HT-29 (cell line): ENCODE results near the gene NME3. TPM values are rescaled to one million over a fixed set of nuclear protein-coding genes. Genes with fewer than 3 reads are reported as not detected.
A peak's percentile ranks its signal among the peaks of the same experiment; 100 is the strongest.
"Not testable (repeated sequence)": the region's sequence is repeated elsewhere in the genome, so short reads cannot be mapped to it uniquely, and the experiment has no call there.

Experiments
- DNase-seq: peaks from one replicate; pipeline ENCODE4 v3.0.0-alpha.2; 2015; ENCODE audit warnings: low spot score
- total RNA-seq: library from RNA; depleted of rRNA; stranded (reverse); fragments of >200 nt; shearing (Covaris generic); gene quantifications from 2 replicates; pipeline ENCODE4 v1.2.3, GENCODE V29; 2014; rRNA removed

NME3 gene
- total RNA-seq = 186 and 224 TPM in 2 replicates

DNA sequence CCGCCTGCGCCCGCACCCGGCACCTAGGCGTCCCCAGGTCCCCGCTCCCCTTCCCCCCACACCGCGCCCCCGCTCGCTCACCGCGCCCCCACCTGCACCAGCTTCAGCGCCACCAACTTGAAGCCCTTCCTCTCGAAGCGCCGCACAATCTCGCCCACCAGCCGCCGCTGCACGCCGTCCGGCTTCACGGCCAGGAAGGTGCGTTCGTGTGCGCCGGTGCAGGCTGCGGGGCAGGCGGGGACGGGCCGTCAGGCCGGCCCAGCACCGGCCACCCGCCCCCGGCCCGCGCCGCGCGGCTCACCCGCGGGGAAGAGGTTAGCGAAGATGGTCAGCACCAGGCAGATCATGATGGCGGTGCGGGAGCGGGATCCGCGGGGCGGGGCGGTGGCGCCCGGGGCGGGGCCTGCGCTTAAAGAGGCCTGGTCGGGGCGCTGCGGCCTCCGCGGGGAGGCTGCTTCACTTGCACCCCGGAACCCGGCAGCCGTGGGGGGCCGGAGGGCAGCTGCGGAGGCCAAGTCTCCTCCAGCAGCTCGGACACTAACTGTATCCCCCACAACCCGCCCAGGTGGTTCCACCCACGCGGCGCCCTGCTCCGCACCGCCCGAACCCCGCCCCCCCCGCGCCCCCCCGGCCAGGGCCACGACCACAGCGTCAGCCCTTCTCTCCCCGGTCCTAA is at the start of gene NME3:
TSS of gene NME3 (minus strand) at position 356 of the 676 bp plus-strand sequence. CDS start at position 347, 9 bp downstream.
- DNase-seq = peak; percentile 69

DNA sequence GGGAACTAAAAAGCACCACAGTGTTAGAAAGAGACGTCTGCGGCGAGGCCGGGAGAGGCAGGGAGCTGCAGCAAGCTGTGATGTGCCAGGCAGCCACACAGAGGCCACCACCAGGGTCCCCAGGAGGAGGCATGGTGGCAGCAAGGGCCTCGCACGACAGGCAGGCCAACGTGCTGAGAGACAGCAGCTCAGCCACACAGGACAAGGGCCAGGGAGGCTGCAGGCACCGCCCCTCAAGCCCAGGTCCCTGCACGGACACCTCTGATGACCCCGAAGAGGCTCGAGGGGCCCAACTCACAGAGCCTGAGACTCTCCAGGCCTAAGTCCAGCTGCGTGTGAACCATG is 49.6 kb upstream of the NME3 start:
- DNase-seq = no peak

- no peak for DNase-seq
Measured at GRCh38 chr16:1820096-1820945, 49.0 kb upstream of the NME3 start.

- no peak for DNase-seq
Measured at GRCh38 chr16:1819611-1820010, 48.3 kb upstream of the NME3 start.

- no peak for DNase-seq
Measured at GRCh38 chr16:1818873-1819525, 47.7 kb upstream of the NME3 start.

DNA sequence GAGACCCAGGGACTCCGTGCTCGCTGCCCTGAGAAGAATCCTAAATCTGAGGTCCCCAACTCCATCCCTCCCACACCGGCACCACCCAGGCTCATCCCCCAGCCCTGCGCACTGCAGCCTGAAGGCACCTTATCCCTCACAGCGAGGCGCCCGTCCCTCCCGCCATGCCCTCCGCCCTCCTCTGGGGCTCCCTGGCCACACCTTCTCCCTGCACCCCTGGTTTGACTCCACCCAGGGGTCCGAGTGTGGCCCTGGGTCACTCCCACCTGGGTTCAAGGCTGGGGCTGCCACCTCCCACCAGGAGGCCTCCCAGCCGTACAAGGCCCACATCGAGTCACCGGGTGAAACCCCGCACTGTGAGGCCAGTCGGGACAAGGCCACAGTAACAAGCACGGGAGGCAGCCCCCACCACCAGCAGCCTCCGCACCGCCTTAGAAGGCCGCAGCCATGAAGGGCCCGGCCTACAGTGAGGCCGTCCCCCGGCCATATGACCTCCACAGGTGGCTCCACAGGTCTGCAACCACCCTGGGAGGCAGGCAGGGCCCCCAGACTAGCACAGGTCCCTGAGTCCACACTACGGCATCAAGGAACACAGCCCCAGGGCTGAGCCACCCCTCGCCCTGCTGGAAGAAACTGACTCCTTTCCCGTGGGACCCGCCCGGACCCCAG is 47.0 kb upstream of the NME3 start:
- DNase-seq = no peak

- DNase-seq = no peak
Measured at GRCh38 chr16:1817716-1818115, 46.4 kb upstream of the NME3 start.

DNA sequence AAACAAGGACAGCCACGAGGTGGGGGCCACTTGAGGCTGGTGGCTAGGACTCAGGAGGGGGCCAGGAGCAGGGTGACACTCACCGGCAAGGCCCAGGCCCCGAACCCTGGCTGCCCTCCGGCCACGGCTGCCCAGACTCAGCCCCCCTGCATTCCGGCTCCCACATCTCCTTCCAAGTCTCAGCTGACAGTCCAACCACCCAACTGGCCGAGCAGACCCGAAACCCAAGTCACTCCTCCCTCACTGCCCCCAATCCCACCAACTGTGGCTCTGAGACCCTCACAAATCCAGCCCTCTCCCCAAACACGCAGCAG is 45.9 kb upstream of the NME3 start:
- DNase-seq = no peak

DNA sequence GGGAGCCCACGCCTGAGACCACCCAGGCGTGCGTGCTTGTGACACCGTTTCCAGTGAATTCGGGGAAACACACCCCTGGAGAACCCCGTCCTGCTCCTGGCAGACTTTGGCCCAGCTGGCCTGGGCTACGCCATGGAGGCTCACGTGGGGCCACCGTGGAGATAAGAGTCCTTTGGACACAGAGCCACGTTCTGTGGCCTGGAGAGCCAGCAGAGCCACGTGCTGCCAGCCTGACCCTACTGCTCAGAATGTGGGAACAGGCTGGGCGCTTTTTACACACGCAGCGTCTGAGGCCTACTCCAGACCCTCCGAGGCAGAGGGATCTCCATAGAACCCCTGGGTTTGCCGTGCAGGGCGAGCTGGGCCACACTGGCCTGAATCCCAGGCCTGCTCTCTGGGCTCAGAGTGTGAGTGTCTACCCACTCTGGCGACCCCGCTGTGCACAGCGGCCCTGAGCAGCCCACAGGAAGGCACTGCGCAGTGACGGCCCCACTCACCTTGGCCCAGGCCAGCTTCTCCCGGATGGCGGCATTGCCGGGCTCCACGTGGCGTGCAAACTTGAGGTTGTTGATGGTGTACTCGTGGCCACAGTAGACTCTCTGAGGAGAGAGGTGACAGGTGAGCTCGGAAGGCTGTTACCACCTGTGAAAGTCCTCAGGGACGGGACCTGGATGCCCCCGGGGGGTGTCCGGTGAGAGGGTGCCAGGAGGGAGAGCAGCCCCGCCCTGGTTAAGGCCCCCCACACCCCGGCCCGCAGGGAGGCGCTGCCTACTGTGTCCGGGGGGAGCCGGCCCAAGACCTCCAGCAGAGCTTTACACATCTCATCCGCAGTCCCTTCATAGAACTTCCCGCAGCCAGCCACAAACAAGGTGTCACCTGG is 45.3 kb upstream of the NME3 start:
- DNase-seq = no peak

DNA sequence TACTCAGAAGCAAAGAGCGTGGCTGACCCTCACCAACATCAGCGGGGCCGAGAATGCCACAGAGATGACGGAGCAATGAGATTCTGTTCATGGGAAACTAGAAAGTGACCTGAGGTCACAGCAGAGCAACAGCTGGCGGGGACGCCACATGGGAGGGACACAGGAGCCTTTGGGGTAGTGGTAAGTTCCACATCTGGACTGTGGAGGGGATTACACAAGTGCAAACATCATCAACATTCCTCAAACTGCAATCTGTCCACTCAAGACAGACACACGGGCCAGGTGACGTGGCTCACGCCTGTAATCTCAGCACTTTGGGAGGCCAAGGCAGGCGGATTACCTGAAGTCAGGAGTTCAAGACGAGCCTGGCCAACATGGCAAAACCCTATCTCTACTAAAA is 44.1 kb upstream of the NME3 start:
- DNase-seq = no peak

DNA sequence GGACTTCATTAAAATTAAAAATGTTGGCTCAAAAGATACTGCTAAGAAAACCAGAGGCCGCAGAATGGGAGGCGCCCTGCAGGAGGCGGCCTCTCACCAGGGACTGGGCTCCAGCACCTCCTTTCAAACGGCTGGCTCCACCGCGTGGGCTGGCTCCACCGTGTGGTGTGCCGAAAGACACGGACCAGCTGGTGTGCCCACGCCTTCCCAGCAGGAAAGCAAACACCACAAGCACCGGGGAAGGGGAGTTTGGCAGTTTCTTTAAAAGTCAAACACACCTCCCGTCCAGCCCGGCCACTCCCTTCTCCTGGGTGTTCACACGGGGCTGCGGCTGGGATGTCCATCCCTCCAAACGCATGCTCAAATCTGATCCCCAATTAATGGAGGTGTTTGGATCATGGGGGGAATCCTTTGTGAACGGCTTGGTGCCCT is 41.4 kb upstream of the NME3 start:
- peak; percentile 75 for DNase-seq

DNA sequence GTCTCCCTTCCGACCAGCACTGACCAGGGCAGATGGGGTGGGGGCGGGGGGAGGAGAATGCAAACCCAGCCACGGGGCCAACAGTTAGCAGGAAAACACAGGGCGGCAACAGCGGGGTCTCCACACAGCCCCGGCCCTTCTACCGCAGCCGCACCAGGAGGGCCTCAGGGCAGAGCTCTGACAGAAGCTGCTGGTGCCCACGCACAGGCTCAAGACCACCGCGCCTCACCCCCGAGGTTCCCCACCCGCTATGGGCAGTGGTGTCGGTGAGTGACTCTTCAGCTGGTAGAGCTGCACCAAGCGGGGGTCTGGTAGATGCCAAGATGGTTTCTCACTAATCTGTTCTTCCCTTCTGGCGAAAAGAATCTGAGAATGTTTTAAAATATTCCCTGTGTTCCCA is 39.2 kb upstream of the NME3 start:
- no peak for DNase-seq

DNA sequence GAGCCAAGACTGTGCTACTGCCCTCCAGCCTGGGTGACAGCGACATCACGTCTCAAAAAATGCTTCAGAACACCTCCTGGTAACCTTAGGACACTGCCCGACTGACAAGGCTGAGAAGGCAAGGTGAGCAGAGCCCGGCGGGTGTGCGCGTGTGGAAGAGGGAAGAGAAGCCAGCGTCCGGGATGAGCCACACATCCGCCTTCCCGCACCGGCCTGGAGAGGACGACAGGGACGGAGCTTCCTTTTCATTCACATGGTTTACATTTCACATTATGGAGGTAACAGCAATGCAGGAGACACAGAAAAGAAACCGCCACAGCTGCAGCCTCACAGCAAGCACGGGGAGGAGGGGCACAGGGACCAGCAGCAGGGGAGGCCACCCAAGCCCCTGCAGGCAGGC is 38.8 kb upstream of the NME3 start:
- no peak for DNase-seq

DNA sequence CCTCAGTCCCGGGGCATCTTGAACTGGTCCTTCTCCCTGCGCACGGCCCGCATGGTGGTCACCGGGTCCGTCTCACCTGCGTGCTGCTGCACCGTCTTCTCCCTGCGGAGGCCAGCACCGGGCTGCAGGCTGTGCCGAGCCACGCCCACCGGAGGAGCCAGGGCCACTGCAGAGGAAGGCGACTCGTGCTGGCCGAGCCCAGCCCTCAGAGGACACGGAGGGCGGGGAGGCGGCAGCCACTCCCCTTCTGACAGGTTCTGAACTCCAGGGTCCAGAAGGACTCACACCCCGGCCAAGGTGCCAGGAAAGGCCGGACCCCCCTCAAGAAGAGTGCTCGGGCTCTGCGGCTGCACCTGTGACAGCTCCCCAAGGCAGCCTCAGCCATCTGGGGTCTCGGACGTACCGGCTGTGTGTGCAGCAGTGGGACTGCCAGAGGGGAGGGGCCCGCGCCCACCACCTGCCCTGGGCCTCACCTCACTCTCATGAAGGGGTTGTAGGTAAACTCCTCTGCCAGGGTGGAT is 38.0 kb upstream of the NME3 start:
- peak; percentile 4 for DNase-seq

DNA sequence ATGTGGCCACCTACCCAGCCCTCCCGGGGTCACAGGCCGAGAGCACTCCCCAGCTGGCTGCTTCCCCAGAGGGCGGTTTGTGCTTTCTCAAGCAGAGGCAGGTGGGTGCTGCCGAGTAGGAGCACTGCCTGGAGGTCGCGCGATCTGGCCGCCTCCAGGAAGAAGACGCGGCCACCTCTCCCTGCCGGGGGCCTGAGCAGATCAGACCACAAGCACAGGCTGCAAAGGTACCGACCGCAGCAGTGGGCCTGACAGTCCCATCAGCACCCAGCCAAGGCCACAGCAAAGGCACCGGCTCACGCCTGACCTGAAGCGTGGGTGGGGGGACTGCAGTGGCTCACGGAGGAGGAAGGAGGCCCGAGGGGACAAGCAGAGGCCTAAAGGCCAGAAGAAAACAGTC is 37.3 kb upstream of the NME3 start:
- no peak for DNase-seq

GRCh38 chr16:1807626-1808025 is 36.3 kb upstream of the NME3 start:
- DNase-seq = no peak

DNA sequence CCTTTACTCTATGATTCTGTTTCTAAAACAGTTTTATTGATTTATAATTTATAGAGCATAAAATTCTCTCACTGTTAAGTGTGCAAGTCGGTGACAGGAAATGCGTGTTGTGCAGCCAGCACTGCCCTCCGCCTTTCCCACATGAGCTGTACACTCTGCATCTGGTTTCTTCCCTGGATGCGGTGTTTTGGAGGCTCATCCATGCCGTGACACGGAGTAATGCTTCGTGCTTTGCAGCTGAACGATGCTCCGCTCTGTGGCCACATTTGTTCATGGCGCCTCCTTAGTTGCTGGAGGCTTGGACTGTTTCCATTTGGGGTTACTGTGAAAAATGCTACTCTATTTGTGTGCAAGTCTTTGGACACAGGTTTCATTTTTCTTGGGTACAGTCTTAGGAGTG is 29.4 kb upstream of the NME3 start:
- no peak for DNase-seq

- DNase-seq = not testable (repeated sequence)
Measured at GRCh38 chr16:1799263-1799662, 27.9 kb upstream of the NME3 start.

- no peak for DNase-seq
Measured at GRCh38 chr16:1794908-1795666, 23.7 kb upstream of the NME3 start.

GRCh38 chr16:1794221-1794871 is 23.0 kb upstream of the NME3 start:
- DNase-seq = no peak
